ENCODE measurements around the gene ZNF277.

DNA sequence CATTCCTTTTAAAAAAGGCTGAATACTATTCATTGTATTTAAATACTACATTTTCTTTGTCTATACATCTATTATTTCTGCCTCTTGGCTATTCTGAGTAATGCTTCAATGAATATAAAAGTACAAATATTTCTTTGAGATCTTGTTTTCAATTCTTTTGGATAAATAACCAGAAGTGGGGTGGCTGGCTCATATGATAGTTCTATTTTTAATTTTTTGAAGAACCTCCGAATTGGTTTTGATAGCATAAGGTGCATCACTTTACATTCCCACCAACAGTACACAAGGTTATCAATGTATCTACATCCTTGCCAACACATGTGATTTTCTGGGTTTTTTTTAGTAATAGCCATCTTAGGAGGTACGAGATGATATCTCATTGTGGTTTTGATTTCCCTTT, 72.5 kb downstream of the ZNF277 start:
- TF ChIP-seq, protein P1, sequence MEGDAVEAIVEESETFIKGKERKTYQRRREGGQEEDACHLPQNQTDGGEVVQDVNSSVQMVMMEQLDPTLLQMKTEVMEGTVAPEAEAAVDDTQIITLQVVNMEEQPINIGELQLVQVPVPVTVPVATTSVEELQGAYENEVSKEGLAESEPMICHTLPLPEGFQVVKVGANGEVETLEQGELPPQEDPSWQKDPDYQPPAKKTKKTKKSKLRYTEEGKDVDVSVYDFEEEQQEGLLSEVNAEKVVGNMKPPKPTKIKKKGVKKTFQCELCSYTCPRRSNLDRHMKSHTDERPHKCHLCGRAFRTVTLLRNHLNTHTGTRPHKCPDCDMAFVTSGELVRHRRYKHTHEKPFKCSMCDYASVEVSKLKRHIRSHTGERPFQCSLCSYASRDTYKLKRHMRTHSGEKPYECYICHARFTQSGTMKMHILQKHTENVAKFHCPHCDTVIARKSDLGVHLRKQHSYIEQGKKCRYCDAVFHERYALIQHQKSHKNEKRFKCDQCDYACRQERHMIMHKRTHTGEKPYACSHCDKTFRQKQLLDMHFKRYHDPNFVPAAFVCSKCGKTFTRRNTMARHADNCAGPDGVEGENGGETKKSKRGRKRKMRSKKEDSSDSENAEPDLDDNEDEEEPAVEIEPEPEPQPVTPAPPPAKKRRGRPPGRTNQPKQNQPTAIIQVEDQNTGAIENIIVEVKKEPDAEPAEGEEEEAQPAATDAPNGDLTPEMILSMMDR (IDR thresholded peaks at IDR 0.05): no peak
- no peak for TF ChIP-seq POLR2A (IDR thresholded peaks at IDR 0.05)
- TF ChIP-seq POLR2AphosphoS5 (IDR thresholded peaks at IDR 0.05): no peak
